ENCODE measurements around the gene PCDH9. TPM values are rescaled to one million over a fixed set of nuclear protein-coding genes. Genes with fewer than 3 reads are reported as not detected.

Gene PCDH9
- total and polyA plus RNA-seq, 12 donors = 2.9 to 32.0 (median 15.4) TPM

- no peak for ATAC-seq
- no peak for DNase-seq
- no peak overlapping the region for H3K4me3 ChIP-seq
- no peaks in the 10 kb centered on the region for H3K9me3 ChIP-seq
- no peaks in the 10 kb centered on the region for H3K36me3 ChIP-seq
- TF ChIP-seq CTCF (IDR thresholded peaks at IDR 0.05) = no peak
- intact Hi-C loops (cut with DNase I) = no loop called here
- H3K4me1 ChIP-seq = no peaks in the 10 kb centered on the region
- no peaks in the 10 kb centered on the region for H3K27me3 ChIP-seq
- WGBS, 2 donors = 77 to 93% methylated on average over 1 of the region's 1 CpG
- no peak overlapping the region for H3K27ac ChIP-seq
These were observed 862.8 kb downstream of the PCDH9 start for GRCh38 chr13:66367356-66367755.

GRCh38 chr13:66365101-66365500 lies 865.0 kb downstream of the PCDH9 start:
- H3K36me3 ChIP-seq = no peaks in the 10 kb centered on the region
- intact Hi-C loops (cut with DNase I) = no loop called here
- WGBS, 2 donors = 90 to 91% methylated on average over 3 of the region's 3 CpGs

GRCh38 chr13:66364346-66364745 lies 865.8 kb downstream of the PCDH9 start:
- TF ChIP-seq CTCF (IDR thresholded peaks at IDR 0.05) = no peak
- DNase-seq (no peak), ATAC-seq (no peak)
- Histone ChIP-seq H3K36me3 (no peaks in the 10 kb centered on the region), H3K27ac (no peak overlapping the region), H3K4me3 (no peak overlapping the region), H3K27me3 (no peaks in the 10 kb centered on the region), H3K9me3 (no peaks in the 10 kb centered on the region), H3K4me1 (no peaks in the 10 kb centered on the region)
- intact Hi-C loops (cut with DNase I) = no loop called here

More at GRCh38 chr13:66365101-66365500, 865.0 kb downstream of the PCDH9 start:
- Histone ChIP-seq H3K4me3 (no peak overlapping the region), H3K27ac (no peak overlapping the region), H3K9me3 (no peaks in the 10 kb centered on the region), H3K4me1 (no peaks in the 10 kb centered on the region), H3K27me3 (no peaks in the 10 kb centered on the region)
- ATAC-seq = no peak
- no peak for DNase-seq
- TF ChIP-seq CTCF (IDR thresholded peaks at IDR 0.05) = no peak

GRCh38 chr13:66362485-66362884 lies 867.7 kb downstream of the PCDH9 start:
- WGBS, 2 donors = 87 to 92% methylated on average over 1 of the region's 1 CpG
- H3K36me3 ChIP-seq = no peaks in the 10 kb centered on the region
- no peak overlapping the region for H3K4me3 ChIP-seq
- H3K27ac ChIP-seq = no peak overlapping the region
- H3K4me1 ChIP-seq = no peaks in the 10 kb centered on the region
- H3K9me3 ChIP-seq = no peaks in the 10 kb centered on the region
- intact Hi-C loops (cut with DNase I) = no loop called here
- no peak for ATAC-seq
- TF ChIP-seq CTCF (IDR thresholded peaks at IDR 0.05) = no peak
- DNase-seq = no peak
- no peaks in the 10 kb centered on the region for H3K27me3 ChIP-seq
